Measurements from ENCODE around the gene OXSR1. TPM values are rescaled to one million over a fixed set of nuclear protein-coding genes. Genes with fewer than 3 reads are reported as not detected.

The OXSR1 gene
- total and polyA plus RNA-seq, 2 experiments from 2014 or later = 16.0 to 41.1 TPM

- Mint-ChIP-seq H3K36me3 (ENCODE audit: low read depth) (peaks cover 65% of the 10 kb centered on the region), H3K9me3 (no peaks in the 10 kb centered on the region), H3K27me3 (ENCODE audit: insufficient read depth, low read depth, poor library complexity) (peaks cover 5% of the 10 kb centered on the region), H3K4me3 (no peak overlapping the region), H3K4me1 (no peaks in the 10 kb centered on the region), H3K27ac (no peak overlapping the region)
- no peak for DNase-seq (ENCODE audit: low spot score)
- Histone ChIP-seq H3K4me2 (no peak overlapping the region), H2AFZ (no peak overlapping the region), H3K4me3 (no peak overlapping the region), H3K9me2 (ENCODE audit: insufficient read depth) (no peaks in the 10 kb centered on the region), H3F3A (replicated peaks; ENCODE audit: low read depth) (no peaks in the 10 kb centered on the region), H3K36me3 (ENCODE audit: insufficient read depth) (peaks cover 23% of the 10 kb centered on the region), H3K27me3 (ENCODE audit: insufficient read depth) (no peaks in the 10 kb centered on the region), H3K4me1 (ENCODE audit: insufficient read depth) (no peaks in the 10 kb centered on the region), H3K79me2 (replicated peaks; ENCODE audit: insufficient read depth) (no peaks in the 10 kb centered on the region), H3K27ac (ENCODE audit: low read depth) (no peak overlapping the region), H4K20me1 (replicated peaks; ENCODE audit: insufficient read depth) (peaks cover 6% of the 10 kb centered on the region; the same call in 1 of the 2 replicates)
- TF ChIP-seq ETS1 (IDR thresholded peaks at IDR 0.05) = no peak
- no peak for TF ChIP-seq ZNF462 (CRISPR knock-in tag; IDR thresholded peaks at IDR 0.05)
- no peak for TF ChIP-seq CTCF (conservative IDR thresholded peaks at IDR 0.05; ENCODE audit: low read depth in 2 of 2)
- TF ChIP-seq REST (IDR thresholded peaks at IDR 0.05; ENCODE audit: unreplicated experiment) = no peak
- TF ChIP-seq CREB1 (CRISPR knock-in tag; IDR thresholded peaks at IDR 0.05; ENCODE audit: low read depth) = no peak
- TF ChIP-seq JUNB (IDR thresholded peaks at IDR 0.05; ENCODE audit: unreplicated experiment) = no peak
- TF ChIP-seq ZNF114 (CRISPR knock-in tag; IDR thresholded peaks at IDR 0.05) = no peak
- no peak for TF ChIP-seq EZH2 (IDR thresholded peaks at IDR 0.05; ENCODE audit: low read depth, unreplicated experiment)
- no peak for TF ChIP-seq STAT1 (IDR thresholded peaks at IDR 0.05; ENCODE audit: unreplicated experiment)
- TF ChIP-seq ZNF331 (CRISPR knock-in tag; IDR thresholded peaks at IDR 0.05; ENCODE audit: low read depth) = no peak
- no peak for TF ChIP-seq EZH2phosphoT487 (IDR thresholded peaks at IDR 0.05; ENCODE audit: unreplicated experiment)
- no peak for TF ChIP-seq NANOG (IDR thresholded peaks at IDR 0.05; ENCODE audit: borderline replicate concordance)
- TF ChIP-seq POLR2AphosphoS5 (IDR thresholded peaks at IDR 0.05; ENCODE audit: low read depth) = no peak
- no peak for ATAC-seq
These were observed 40.8 kb upstream of the OXSR1 start for GRCh38 chr3:38124324-38125122.
